KMS-11 (cell line): ENCODE measurements around the gene ZMAT5.

ENCODE experiments used
- H2AFZ ChIP-seq: fragments of 200-600 bp; sonication (generic); 2 replicates; pipeline ENCODE4 v1.6.1; 2016; ENCODE audit warnings: antibody characterized with exemption, mixed run types, low read depth
- H3K27ac ChIP-seq: fragments of 200-600 bp; sonication (generic); 2 replicates; pipeline ENCODE4 v1.6.1; 2016; ENCODE audit warnings: mild to moderate bottlenecking, mixed run types
- H3K27me3 ChIP-seq: fragments of 200-600 bp; sonication (generic); 2 replicates; pipeline ENCODE4 v1.6.1; 2017; ENCODE audit warnings: mild to moderate bottlenecking, low read depth, mixed run types, moderate library complexity; ENCODE audit not compliant: insufficient read depth
- H3K36me3 ChIP-seq: fragments of 200-600 bp; sonication (generic); 2 replicates; pipeline ENCODE4 v1.6.1; 2017; ENCODE audit warnings: mild to moderate bottlenecking, mixed run types; ENCODE audit not compliant: insufficient read depth
- H3K4me1 ChIP-seq: fragments of 200-600 bp; sonication (generic); 2 replicates; pipeline ENCODE4 v1.6.1; 2016; ENCODE audit warnings: mild to moderate bottlenecking, low read depth, mixed run types; ENCODE audit not compliant: poor library complexity, severe bottlenecking
- H3K4me2 ChIP-seq: fragments of 200-600 bp; sonication (generic); 2 replicates; pipeline ENCODE4 v1.7.0; 2016; ENCODE audit warnings: mild to moderate bottlenecking, mixed run types
- H3K4me3 ChIP-seq: fragments of 200-600 bp; sonication (generic); IDR thresholded peaks from 2 replicates; pipeline ENCODE4 v1.6.1; 2017; ENCODE audit warnings: low read depth, low read length, mixed read lengths; ENCODE audit not compliant: insufficient read depth
- H3K79me2 ChIP-seq: fragments of 200-600 bp; sonication (generic); 2 replicates; pipeline ENCODE4 v1.6.1; 2016; ENCODE audit warnings: low read depth, mixed run types; ENCODE audit not compliant: insufficient read depth
- H3K9ac ChIP-seq: fragments of 200-600 bp; sonication (generic); 2 replicates; pipeline ENCODE4 v1.6.1; 2016; ENCODE audit warnings: mild to moderate bottlenecking, mixed run types
- H4K20me1 ChIP-seq: fragments of 200-600 bp; sonication (generic); 2 replicates; pipeline ENCODE4 v1.6.1; 2016; ENCODE audit warnings: mild to moderate bottlenecking, mixed run types; ENCODE audit not compliant: insufficient read depth
- CTCF ChIP-seq: fragments of 200-600 bp; sonication (generic); conservative IDR thresholded peaks from 2 replicates; pipeline ENCODE4 v1.6.1; 2017; ENCODE audit warnings: low read depth, mild to moderate bottlenecking, antibody characterized with exemption, low read length, moderate library complexity, mixed read lengths

The ZMAT5 gene

GRCh38 chr22:29700900-29701154 lies 66.0 kb downstream of the ZMAT5 start:
- H3K4me3 ChIP-seq: no peak overlapping the region
- no peak overlapping the region for H3K27ac ChIP-seq
- H2AFZ ChIP-seq: no peak overlapping the region
- no peak overlapping the region for H3K4me2 ChIP-seq
- no peak overlapping the region for H3K9ac ChIP-seq
- no peaks in the 10 kb centered on the region for H3K79me2 ChIP-seq
- no peak for TF ChIP-seq CTCF
- no peaks in the 10 kb centered on the region for H3K36me3 ChIP-seq
- H3K4me1 ChIP-seq: no peaks in the 10 kb centered on the region
- H3K27me3 ChIP-seq: no peaks in the 10 kb centered on the region
- H4K20me1 ChIP-seq: no peaks in the 10 kb centered on the region

- no peak overlapping the region for H3K4me3 ChIP-seq
- no peaks in the 10 kb centered on the region for H3K36me3 ChIP-seq
- no peak overlapping the region for H3K27ac ChIP-seq
Measured at GRCh38 chr22:29700206-29700899, 66.5 kb downstream of the ZMAT5 start.

GRCh38 chr22:29697853-29698598 lies 68.8 kb downstream of the ZMAT5 start:
- Histone ChIP-seq H3K9ac (no peak overlapping the region), H3K36me3 (no peaks in the 10 kb centered on the region), H3K27ac (no peak overlapping the region), H3K79me2 (no peaks in the 10 kb centered on the region), H3K27me3 (no peaks in the 10 kb centered on the region), H3K4me1 (no peaks in the 10 kb centered on the region), H4K20me1 (no peaks in the 10 kb centered on the region), H3K4me2 (no peak overlapping the region), H2AFZ (no peak overlapping the region), H3K4me3 (no peak overlapping the region)
- TF ChIP-seq CTCF: no peak

More at GRCh38 chr22:29700206-29700899, 66.5 kb downstream of the ZMAT5 start:
- H3K4me1 ChIP-seq: no peaks in the 10 kb centered on the region
- H3K27me3 ChIP-seq: no peaks in the 10 kb centered on the region
- no peak overlapping the region for H3K9ac ChIP-seq
- no peak overlapping the region for H3K4me2 ChIP-seq
- H3K79me2 ChIP-seq: no peaks in the 10 kb centered on the region
- TF ChIP-seq CTCF: no peak
- H4K20me1 ChIP-seq: no peaks in the 10 kb centered on the region
- no peak overlapping the region for H2AFZ ChIP-seq

- Histone ChIP-seq H3K27me3 (no peaks in the 10 kb centered on the region), H3K4me2 (no peak overlapping the region), H4K20me1 (no peaks in the 10 kb centered on the region), H3K4me1 (no peaks in the 10 kb centered on the region), H3K79me2 (no peaks in the 10 kb centered on the region), H3K36me3 (no peaks in the 10 kb centered on the region), H3K4me3 (no peak overlapping the region), H3K27ac (no peak overlapping the region), H3K9ac (no peak overlapping the region), H2AFZ (no peak overlapping the region)
- no peak for TF ChIP-seq CTCF
Measured at GRCh38 chr22:29695129-29695926, 71.5 kb downstream of the ZMAT5 start.
